ENCODE measurements around the gene CD7. TPM values are rescaled to one million over a fixed set of nuclear protein-coding genes. Genes with fewer than 3 reads are reported as not detected.

CD7 gene
- total RNA-seq, 1 experiment from 2014 or later, result 0.74 TPM

DNA sequence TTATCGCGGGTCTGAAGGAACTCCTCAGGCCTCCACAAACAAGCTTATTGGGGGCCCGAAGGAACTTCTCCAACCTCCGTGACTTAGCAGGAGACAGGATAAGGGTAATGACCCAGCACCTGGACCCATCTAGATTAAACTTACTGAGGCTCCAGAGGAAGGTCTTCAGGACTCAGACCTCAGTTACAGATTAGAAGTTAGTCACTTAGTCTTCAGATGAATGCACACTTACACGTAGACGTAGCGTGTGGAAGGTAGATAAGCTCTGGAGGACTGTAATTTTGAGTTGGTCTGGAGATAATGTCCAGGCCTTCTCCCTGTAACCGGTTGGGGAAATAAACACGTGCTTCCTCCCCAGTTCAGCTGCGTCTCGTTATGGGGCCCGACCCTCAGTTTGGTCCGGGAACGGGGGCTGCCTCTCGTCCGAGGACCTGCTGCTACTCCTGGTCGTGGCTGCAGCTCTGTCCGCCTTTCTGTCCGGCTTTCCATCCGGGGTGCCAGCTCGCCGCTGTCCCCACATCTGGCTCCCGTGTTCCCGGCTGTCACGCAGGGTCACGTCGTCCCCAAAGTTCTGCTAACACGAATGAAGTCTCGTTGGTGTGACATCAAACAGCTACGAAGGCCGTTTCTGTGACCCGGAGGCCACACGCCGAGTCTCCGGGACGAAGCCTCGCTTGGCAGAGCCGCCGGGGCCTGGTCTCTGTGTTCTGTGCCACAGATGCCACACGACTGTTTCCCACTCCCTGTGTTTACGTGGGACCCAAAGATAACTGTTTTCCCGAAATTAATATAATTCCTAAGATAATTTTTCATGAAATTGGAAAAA, 28.0 kb upstream of the CD7 start:
- ATAC-seq (no peak), DNase-seq (ENCODE audit: low spot score) (no peak)
- Mint-ChIP-seq H3K9me3 (peaks cover 7% of the 10 kb centered on the region), H3K4me3 (no peak overlapping the region), H3K27me3 (ENCODE audit: low read depth) (peaks cover 18% of the 10 kb centered on the region), H3K4me1 (no peaks in the 10 kb centered on the region), H3K36me3 (peaks cover 7% of the 10 kb centered on the region), H3K27ac (no peak overlapping the region)
- ChIA-PET POLR2A (interaction anchor here (0.9 kb wide), 1 partner anchor 11 kb away, joined by 3 read pairs; no protein-coding TSS in a partner anchor), CTCF (interaction anchor here (1.4 kb wide), 1 partner anchor 44 kb away, joined by 3 read pairs; no protein-coding TSS in a partner anchor)
- TF ChIP-seq FOXK1 (CRISPR knock-in tag; IDR thresholded peaks at IDR 0.05) (no peak), SMAD3 (CRISPR knock-in tag; IDR thresholded peaks at IDR 0.05; ENCODE audit: borderline replicate concordance) (no peak), ZNF396 (CRISPR knock-in tag; IDR thresholded peaks at IDR 0.05; ENCODE audit: borderline replicate concordance) (no peak), TP53 (CRISPR knock-in tag; IDR thresholded peaks at IDR 0.05) (no peak), SP1 (CRISPR knock-in tag; conservative IDR thresholded peaks at IDR 0.05) (no peak), CBFB (CRISPR knock-in tag; IDR thresholded peaks at IDR 0.05; ENCODE audit: low read depth) (no peak), ELF4 (CRISPR knock-in tag; IDR thresholded peaks at IDR 0.05; ENCODE audit: low read depth) (no peak), MXD4 (CRISPR knock-in tag; IDR thresholded peaks at IDR 0.05; ENCODE audit: borderline replicate concordance) (no peak)
- TF ChIP-seq, protein P1, sequence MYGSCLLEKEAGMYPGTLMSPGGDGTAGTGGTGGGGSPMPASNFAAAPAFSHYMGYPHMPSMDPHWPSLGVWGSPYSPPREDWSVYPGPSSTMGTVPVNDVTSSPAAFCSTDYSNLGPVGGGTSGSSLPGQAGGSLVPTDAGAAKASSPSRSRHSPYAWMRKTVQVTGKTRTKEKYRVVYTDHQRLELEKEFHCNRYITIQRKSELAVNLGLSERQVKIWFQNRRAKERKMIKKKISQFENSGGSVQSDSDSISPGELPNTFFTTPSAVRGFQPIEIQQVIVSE (CRISPR knock-in tag; IDR thresholded peaks at IDR 0.05; ENCODE audit: borderline replicate concordance), result no peak
- TF ChIP-seq, protein P2, sequence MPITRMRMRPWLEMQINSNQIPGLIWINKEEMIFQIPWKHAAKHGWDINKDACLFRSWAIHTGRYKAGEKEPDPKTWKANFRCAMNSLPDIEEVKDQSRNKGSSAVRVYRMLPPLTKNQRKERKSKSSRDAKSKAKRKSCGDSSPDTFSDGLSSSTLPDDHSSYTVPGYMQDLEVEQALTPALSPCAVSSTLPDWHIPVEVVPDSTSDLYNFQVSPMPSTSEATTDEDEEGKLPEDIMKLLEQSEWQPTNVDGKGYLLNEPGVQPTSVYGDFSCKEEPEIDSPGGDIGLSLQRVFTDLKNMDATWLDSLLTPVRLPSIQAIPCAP (CRISPR knock-in tag; IDR thresholded peaks at IDR 0.05), result no peak
- TF ChIP-seq, protein P3, sequence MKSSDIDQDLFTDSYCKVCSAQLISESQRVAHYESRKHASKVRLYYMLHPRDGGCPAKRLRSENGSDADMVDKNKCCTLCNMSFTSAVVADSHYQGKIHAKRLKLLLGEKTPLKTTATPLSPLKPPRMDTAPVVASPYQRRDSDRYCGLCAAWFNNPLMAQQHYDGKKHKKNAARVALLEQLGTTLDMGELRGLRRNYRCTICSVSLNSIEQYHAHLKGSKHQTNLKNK (CRISPR knock-in tag; IDR thresholded peaks at IDR 0.05), result no peak

DNA sequence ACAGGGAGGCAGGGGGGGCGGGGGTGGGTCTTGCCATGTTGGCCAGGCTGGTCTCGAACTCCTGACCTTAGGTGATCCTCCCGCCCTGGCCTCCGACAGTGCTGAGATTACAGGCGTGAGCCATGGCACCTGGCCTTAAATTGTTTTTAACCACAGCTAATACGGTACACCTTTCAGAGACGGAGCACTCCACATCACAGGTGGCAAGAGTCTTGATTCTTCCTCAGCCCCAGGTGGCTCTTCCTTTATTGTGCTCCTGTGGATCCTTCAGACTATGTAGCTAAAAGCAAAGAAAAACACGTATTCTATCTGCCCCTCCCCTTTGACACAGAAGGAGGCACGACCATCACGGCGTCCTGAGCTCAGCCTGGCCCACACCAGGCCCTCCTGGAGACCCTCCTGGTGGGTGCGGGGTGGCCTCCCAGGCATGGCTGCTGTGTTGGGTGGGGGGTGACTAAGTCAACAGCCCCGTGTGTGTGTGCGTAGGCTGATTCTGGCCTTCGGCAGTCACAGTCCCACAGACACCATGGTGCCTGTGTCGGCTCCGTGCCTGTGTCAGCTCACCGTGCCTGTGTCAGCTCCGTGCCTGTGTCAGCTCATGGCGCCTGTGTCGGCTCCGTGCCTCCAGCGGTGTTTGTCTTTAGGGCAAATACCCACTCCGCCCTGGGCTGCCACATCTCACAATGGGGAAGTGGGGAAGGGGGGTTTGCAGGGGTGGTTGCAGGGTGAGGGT, 26.9 kb upstream of the CD7 start:
- ATAC-seq (no peak), DNase-seq (ENCODE audit: low spot score) (no peak)
- H3K4me1 Mint-ChIP-seq, result peaks cover under 1% of the 10 kb centered on the region; the same call in 1 of the 2 replicates
- peaks cover 7% of the 10 kb centered on the region for H3K9me3 Mint-ChIP-seq
- peaks cover 20% of the 10 kb centered on the region for H3K27me3 Mint-ChIP-seq (ENCODE audit: low read depth)
- no peak overlapping the region for H3K27ac Mint-ChIP-seq
- H3K4me3 Mint-ChIP-seq, result no peak overlapping the region
- peaks cover 7% of the 10 kb centered on the region for H3K36me3 Mint-ChIP-seq
- CTCF ChIA-PET, result interaction anchor here (0.7 to 1.3 kb wide), 4 partner anchors 13 to 80 kb away, joined by 3 to 7 read pairs (median 6); partner anchors contain the start of gene UTS2R
- POLR2A ChIA-PET, result no interaction called here
- no peak for TF ChIP-seq FOXK1 (CRISPR knock-in tag; IDR thresholded peaks at IDR 0.05)
- TF ChIP-seq, protein P4, sequence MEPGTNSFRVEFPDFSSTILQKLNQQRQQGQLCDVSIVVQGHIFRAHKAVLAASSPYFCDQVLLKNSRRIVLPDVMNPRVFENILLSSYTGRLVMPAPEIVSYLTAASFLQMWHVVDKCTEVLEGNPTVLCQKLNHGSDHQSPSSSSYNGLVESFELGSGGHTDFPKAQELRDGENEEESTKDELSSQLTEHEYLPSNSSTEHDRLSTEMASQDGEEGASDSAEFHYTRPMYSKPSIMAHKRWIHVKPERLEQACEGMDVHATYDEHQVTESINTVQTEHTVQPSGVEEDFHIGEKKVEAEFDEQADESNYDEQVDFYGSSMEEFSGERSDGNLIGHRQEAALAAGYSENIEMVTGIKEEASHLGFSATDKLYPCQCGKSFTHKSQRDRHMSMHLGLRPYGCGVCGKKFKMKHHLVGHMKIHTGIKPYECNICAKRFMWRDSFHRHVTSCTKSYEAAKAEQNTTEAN (CRISPR knock-in tag; IDR thresholded peaks at IDR 0.05), result no peak
- TF ChIP-seq, protein P5, sequence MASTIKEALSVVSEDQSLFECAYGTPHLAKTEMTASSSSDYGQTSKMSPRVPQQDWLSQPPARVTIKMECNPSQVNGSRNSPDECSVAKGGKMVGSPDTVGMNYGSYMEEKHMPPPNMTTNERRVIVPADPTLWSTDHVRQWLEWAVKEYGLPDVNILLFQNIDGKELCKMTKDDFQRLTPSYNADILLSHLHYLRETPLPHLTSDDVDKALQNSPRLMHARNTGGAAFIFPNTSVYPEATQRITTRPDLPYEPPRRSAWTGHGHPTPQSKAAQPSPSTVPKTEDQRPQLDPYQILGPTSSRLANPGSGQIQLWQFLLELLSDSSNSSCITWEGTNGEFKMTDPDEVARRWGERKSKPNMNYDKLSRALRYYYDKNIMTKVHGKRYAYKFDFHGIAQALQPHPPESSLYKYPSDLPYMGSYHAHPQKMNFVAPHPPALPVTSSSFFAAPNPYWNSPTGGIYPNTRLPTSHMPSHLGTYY (CRISPR knock-in tag; IDR thresholded peaks at IDR 0.05), result no peak
- TF ChIP-seq, protein P6, sequence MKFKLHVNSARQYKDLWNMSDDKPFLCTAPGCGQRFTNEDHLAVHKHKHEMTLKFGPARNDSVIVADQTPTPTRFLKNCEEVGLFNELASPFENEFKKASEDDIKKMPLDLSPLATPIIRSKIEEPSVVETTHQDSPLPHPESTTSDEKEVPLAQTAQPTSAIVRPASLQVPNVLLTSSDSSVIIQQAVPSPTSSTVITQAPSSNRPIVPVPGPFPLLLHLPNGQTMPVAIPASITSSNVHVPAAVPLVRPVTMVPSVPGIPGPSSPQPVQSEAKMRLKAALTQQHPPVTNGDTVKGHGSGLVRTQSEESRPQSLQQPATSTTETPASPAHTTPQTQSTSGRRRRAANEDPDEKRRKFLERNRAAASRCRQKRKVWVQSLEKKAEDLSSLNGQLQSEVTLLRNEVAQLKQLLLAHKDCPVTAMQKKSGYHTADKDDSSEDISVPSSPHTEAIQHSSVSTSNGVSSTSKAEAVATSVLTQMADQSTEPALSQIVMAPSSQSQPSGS (CRISPR knock-in tag; IDR thresholded peaks at IDR 0.05; ENCODE audit: borderline replicate concordance, low read depth), result no peak
- TF ChIP-seq, protein P7, sequence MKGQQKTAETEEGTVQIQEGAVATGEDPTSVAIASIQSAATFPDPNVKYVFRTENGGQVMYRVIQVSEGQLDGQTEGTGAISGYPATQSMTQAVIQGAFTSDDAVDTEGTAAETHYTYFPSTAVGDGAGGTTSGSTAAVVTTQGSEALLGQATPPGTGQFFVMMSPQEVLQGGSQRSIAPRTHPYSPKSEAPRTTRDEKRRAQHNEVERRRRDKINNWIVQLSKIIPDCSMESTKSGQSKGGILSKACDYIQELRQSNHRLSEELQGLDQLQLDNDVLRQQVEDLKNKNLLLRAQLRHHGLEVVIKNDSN (CRISPR knock-in tag; IDR thresholded peaks at IDR 0.05), result no peak
- no peak for TF ChIP-seq ZNF232 (CRISPR knock-in tag; IDR thresholded peaks at IDR 0.05)
- TF ChIP-seq, protein P8, sequence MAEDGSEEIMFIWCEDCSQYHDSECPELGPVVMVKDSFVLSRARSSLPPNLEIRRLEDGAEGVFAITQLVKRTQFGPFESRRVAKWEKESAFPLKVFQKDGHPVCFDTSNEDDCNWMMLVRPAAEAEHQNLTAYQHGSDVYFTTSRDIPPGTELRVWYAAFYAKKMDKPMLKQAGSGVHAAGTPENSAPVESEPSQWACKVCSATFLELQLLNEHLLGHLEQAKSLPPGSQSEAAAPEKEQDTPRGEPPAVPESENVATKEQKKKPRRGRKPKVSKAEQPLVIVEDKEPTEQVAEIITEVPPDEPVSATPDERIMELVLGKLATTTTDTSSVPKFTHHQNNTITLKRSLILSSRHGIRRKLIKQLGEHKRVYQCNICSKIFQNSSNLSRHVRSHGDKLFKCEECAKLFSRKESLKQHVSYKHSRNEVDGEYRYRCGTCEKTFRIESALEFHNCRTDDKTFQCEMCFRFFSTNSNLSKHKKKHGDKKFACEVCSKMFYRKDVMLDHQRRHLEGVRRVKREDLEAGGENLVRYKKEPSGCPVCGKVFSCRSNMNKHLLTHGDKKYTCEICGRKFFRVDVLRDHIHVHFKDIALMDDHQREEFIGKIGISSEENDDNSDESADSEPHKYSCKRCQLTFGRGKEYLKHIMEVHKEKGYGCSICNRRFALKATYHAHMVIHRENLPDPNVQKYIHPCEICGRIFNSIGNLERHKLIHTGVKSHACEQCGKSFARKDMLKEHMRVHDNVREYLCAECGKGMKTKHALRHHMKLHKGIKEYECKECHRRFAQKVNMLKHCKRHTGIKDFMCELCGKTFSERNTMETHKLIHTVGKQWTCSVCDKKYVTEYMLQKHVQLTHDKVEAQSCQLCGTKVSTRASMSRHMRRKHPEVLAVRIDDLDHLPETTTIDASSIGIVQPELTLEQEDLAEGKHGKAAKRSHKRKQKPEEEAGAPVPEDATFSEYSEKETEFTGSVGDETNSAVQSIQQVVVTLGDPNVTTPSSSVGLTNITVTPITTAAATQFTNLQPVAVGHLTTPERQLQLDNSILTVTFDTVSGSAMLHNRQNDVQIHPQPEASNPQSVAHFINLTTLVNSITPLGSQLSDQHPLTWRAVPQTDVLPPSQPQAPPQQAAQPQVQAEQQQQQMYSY (CRISPR knock-in tag; IDR thresholded peaks at IDR 0.05), result no peak
- no peak for TF ChIP-seq NFYB (CRISPR knock-in tag; conservative IDR thresholded peaks at IDR 0.05; ENCODE audit: low read depth)
- TF ChIP-seq GTF2I (CRISPR knock-in tag; conservative IDR thresholded peaks at IDR 0.05), result no peak
- TF ChIP-seq, protein P9, sequence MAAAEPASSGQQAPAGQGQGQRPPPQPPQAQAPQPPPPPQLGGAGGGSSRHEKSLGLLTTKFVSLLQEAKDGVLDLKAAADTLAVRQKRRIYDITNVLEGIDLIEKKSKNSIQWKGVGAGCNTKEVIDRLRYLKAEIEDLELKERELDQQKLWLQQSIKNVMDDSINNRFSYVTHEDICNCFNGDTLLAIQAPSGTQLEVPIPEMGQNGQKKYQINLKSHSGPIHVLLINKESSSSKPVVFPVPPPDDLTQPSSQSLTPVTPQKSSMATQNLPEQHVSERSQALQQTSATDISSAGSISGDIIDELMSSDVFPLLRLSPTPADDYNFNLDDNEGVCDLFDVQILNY (CRISPR knock-in tag; IDR thresholded peaks at IDR 0.05), result no peak
- no peak for TF ChIP-seq TEAD4 (CRISPR knock-in tag; IDR thresholded peaks at IDR 0.05)
- no peak for TF ChIP-seq SP1 (CRISPR knock-in tag; conservative IDR thresholded peaks at IDR 0.05)

Measured in WTC11 (cell line).